HG02588 (cell line): ENCODE measurements around the gene G6PC3.
A peak's percentile ranks its signal among the peaks of the same experiment; 100 is the strongest.

Experiments
- ATAC-seq: cut with Tn5 transposase; IDR thresholded peaks from one replicate; pipeline ENCODE4 v1.9.1; 2021; ENCODE audit warnings: mild to moderate bottlenecking, moderate library complexity; ENCODE audit not compliant: unreplicated experiment

Gene G6PC3

GRCh38 chr17:44059101-44059892 lies 11.2 kb upstream of the G6PC3 start:
- ATAC-seq: no peak

GRCh38 chr17:44061446-44061845 lies 9.1 kb upstream of the G6PC3 start:
- no peak for ATAC-seq

DNA sequence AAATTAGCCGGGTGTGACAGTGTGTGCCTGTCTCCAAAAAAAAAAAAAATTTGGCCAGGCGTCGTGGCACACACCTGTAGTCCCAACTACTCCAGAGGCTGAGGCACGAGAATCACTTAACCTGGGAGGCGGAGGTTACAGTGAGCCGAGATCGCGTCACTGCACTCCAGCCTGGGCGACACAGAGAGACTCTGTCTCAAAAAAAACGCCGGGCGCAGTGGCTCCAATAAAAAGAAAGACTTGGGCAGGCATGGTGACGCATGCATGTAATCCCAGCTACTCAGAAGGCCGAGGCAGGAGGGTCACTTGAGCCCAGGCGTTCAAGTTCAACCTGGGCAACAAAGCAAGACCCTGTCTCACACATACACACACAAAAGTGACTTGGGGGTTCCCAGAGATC lies 7.7 kb upstream of the G6PC3 start:
- no peak for ATAC-seq

- ATAC-seq: no peak
Observed at GRCh38 chr17:44063704-44064639, 6.6 kb upstream of the G6PC3 start.

- no peak for ATAC-seq
Observed at GRCh38 chr17:44065668-44066203, 4.8 kb upstream of the G6PC3 start.

DNA sequence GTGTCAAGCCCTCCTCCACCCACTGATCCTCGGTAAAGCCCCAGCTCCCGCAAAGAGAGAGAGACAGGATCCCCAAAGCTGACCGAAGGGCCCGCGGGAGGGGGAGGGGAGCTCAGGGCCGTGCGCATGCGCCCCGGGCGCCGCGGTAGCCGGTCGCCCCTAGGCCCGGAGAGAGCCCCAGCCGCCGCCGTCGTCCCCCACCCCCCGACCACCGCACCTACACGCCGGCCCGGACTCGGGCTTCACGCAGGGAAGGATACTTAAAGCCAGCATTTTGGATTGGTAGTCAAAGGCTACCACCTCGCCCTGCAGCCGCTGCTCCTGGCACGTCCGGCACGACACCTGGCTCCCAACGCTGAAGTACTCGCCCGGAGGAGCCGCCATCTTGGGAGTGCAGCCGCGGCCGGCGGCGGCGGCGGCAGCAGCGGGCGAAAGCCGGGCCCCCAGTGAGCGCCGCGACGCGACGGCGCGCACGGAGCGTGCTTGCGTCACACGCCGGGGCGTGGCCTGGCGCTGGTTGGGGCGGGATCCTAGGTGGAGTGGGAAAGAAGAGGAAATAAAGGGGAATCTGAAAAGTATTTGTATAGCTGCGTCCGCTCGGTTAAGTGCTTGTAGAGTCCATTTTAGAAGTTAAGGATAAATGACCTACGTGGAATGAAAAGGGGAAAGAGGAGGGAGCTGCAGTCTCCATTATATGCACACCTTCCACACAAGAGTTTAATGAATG lies 4.2 kb upstream of the G6PC3 start, which contains the start of gene LSM12:
Gene LSM12, minus strand, starts transcription at position 468 of the 727 bp plus-strand sequence. Its CDS starts 84 bp downstream, at position 384.
- peak; percentile 61 for ATAC-seq

GRCh38 chr17:44067545-44067940 lies 3.0 kb upstream of the G6PC3 start:
- ATAC-seq: no peak

- ATAC-seq: no peak
Observed at GRCh38 chr17:44069974-44070454, 521 bp upstream of the G6PC3 start.

GRCh38 chr17:44071198-44071520 lies 624 bp downstream of the G6PC3 start:
- no peak for ATAC-seq

DNA sequence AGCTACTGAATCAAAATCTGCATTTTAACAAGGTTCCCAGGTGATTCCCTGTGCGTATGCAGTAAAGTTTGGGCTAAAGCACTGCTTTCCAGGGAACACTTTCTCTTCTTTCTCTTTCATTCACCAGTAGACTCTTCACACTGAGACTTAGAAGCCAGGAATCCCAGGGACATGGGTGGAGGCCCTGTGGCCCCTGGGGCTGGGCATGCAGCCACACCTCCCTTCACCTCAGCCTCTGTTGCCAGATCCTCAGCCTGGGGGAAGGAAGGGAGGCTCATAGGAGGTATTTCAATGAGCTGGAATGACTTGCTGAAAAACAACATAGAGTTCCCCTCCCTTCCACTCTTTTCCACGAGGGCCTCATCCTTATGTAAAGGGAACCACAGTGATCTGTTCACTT lies 1.2 kb downstream of the G6PC3 start:
- ATAC-seq: no peak

DNA sequence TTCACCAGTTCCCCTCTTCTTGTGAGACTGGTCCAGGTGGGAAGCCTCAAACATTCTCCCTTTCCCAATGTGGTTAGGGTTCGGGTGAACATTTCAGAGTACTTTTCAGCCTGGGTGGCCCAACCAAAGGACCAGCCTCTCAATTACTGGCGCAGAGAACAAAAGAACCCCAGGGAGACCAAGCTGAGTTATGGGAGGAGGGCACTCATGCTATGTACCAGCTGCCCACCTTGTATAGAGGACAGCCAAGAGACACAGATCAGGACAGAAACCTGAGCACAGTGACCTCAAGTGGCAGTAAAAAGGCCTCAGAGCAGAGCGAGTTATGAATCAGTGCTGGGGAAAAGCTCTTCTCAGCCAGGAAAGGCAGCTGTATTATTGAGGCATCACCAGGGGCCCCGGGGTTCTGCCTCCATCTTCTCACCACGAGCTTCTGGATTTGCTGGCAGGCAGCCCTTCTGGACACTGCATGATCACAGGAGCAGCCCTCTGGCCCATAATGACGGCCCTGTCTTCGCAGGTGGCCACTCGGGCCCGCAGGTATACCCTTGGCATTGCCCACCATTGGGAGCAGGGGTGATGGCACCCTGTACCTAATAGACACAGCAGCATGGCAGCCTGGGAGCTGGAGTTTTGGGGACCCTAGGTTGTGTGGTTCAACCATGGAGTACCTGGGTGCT lies 3.8 kb downstream of the G6PC3 start:
- ATAC-seq: no peak

GRCh38 chr17:44074911-44075285 lies 4.4 kb downstream of the G6PC3 start:
- ATAC-seq: no peak

GRCh38 chr17:44075598-44076293 lies 5.2 kb downstream of the G6PC3 start:
- no peak for ATAC-seq

DNA sequence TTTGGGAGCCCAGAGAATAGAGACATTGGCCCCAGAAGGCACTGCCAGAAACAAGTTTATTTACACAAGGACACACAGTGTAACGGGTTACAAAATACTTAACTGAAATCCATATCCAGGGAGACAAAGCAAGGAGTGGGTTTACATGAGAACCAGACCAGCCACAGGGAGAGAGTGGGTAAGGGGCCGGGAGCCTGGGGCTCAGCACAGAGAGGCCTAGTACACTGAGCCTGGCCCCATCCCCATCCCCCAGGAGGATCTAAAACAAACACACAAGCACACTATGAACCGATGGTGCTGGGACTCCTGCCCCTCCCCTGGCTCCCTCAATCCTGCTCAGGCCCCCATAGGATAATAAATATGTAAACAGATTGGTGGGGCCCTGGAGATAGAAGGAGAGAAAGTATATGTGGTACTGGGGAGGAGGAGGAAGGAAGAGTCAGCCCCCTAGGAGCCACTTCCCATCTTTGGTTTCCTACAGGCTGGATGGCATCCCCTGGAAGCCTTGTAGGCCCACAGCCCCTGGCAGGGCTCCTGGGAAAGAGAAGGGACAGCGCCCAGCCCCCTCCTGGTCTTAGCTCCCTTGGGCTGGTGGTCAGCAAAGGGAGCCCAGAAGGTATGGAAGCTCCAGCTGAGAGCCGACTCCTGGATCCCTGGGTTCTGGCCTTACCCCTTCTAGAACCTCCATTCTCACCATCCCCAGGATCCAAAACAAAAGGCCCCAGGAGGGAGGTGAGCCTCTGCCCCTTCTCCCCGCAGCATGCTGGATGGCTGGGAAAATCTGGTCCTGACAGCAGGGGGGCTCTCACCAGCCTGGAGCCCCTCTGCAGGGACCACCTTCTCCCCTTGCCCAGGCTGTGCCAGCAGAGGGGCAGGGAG lies 6.4 kb downstream of the G6PC3 start:
- no peak for ATAC-seq

DNA sequence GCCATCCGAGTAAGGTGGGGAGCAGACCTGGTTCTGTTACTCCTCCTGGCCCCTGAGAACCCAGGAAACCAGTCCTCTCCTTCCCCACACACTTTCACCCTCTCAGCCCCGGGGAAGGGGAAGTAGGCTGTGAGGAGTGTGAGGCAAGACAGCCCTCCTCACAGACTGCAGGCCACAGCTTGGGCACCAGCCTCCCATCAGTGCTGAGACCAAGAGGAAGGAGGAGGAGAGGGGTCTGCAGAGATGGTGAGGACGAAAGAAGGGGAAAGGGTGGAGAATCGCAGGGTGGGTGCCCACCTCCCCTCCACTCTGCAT lies 7.0 kb downstream of the G6PC3 start:
- no peak for ATAC-seq

- ATAC-seq: no peak
Observed at GRCh38 chr17:44078412-44078811, 7.9 kb downstream of the G6PC3 start.

DNA sequence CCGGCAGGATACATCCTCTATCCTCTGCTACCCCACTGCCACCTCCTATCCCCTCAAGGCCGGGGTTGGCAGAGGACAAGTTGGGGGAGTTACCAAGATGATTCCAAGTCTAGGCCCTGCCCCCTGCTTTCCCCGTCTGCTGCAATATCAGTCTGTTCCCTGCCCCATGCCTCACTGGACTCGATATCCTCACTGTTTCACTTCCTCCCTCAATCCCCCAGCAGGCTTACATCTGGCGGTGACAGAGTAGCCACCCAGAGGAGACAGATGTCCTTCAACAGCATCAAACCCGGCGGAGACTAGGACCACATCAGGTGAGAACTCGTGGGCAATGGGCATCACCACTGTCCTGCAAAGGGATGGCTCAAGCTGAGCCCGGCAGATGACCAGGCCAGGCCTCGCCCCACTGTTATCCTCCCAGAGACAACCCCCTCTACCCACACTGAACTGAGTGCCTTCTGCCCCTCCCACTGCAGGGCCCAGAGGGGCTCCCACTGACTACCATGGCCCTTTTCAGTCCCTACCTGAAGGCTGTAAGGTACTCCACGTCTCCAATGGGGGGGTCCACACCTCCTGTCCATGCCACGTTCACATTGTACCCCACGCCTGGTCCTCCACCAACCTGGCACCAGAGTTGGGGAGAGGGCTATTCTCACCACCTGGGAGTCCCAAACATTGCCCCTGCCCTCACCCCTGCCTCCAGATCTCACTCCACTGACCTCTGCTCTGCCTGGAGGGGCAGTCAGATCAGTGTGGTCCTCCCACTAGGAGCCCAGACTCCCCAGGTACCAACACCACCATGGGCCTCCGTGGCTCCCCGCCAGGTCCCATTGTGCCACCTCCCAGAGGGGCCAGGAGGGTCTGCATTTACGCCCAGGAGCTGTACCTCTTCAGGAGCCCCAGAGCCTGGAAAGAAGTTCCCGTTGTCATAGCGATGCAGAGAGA lies 9.6 kb downstream of the G6PC3 start:
- ATAC-seq: no peak

DNA sequence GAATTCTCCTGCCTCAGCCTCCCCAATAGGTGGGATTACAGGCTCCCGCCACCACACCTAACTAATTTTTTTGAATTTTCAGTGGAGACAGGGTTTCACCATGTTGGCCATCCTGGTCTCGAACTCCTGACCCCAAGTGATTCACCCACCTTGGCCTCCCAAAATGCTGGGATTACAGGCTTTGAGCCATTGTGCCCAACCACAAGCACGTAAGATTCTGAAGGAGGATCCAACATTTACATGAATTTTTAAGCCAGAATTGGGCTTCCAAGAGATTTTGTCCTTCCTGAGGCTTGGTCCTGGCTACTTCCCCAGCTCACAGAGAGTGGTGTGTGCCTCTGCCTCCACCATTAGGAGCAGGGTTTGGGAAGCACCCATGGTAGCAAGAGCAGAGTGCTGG lies 11.1 kb downstream of the G6PC3 start:
- no peak for ATAC-seq
